ENCODE data around the gene ZBTB32. TPM values are rescaled to one million over a fixed set of nuclear protein-coding genes. Genes with fewer than 3 reads are reported as not detected.

Gene ZBTB32
- total and polyA plus RNA-seq, 8 donors, result 0.15 to 0.94 (median 0.39) TPM

GRCh38 chr19:35720163-35720524 lies 15.8 kb downstream of the ZBTB32 start:
- intact Hi-C loops (cut with DNase I), result no loop called here
- Histone ChIP-seq H3K36me3 (peaks cover 0 to 56% of the 10 kb centered on the region in 2 donors), H3K4me1 (peaks cover 12 to 37% of the 10 kb centered on the region in 2 donors), H3K27ac (no peak overlapping the region), H3K9me3 (no peaks in the 10 kb centered on the region), H3K27me3 (no peaks in the 10 kb centered on the region), H3K4me3 (no peak overlapping the region)
- no peak for TF ChIP-seq CTCF (IDR thresholded peaks at IDR 0.05)
- ATAC-seq, result no peak
- no peak for DNase-seq

- peaks cover 10 to 33% of the 10 kb centered on the region in 2 donors for H3K4me1 ChIP-seq
- H3K36me3 ChIP-seq, result peaks cover 0 to 61% of the 10 kb centered on the region in 2 donors
- no peaks in the 10 kb centered on the region for H3K9me3 ChIP-seq
- no peak for ATAC-seq
- H3K4me3 ChIP-seq, result no peak overlapping the region
- no peak for TF ChIP-seq CTCF (IDR thresholded peaks at IDR 0.05)
- intact Hi-C loops (cut with DNase I), result no loop called here
- DNase-seq, result no peak
- H3K27me3 ChIP-seq, result no peaks in the 10 kb centered on the region
- no peak overlapping the region for H3K27ac ChIP-seq
Measured at GRCh38 chr19:35720648-35721047, 16.3 kb downstream of the ZBTB32 start.

GRCh38 chr19:35721374-35721773 lies 17.0 kb downstream of the ZBTB32 start:
- Histone ChIP-seq H3K27ac (no peak overlapping the region), H3K36me3 (peaks cover 0 to 68% of the 10 kb centered on the region in 2 donors), H3K4me3 (no peak overlapping the region), H3K9me3 (no peaks in the 10 kb centered on the region), H3K27me3 (no peaks in the 10 kb centered on the region), H3K4me1 (peaks cover 5 to 26% of the 10 kb centered on the region in 2 donors)
- intact Hi-C loops (cut with DNase I), result no loop called here
- no peak for ATAC-seq
- no peak for DNase-seq
- no peak for TF ChIP-seq CTCF (IDR thresholded peaks at IDR 0.05)

GRCh38 chr19:35722461-35722860 lies 18.1 kb downstream of the ZBTB32 start:
- Histone ChIP-seq H3K27ac (no peak overlapping the region), H3K4me3 (no peak overlapping the region), H3K9me3 (no peaks in the 10 kb centered on the region), H3K36me3 (peaks cover 0 to 79% of the 10 kb centered on the region in 2 donors), H3K4me1 (peaks cover 5 to 21% of the 10 kb centered on the region in 2 donors), H3K27me3 (no peaks in the 10 kb centered on the region)
- intact Hi-C loops (cut with DNase I), result no loop called here
- ATAC-seq (no peak), DNase-seq (no peak)
- TF ChIP-seq CTCF (IDR thresholded peaks at IDR 0.05), result no peak

- H3K36me3 ChIP-seq, result peaks cover 0 to 84% of the 10 kb centered on the region in 2 donors
- no peak overlapping the region for H3K27ac ChIP-seq
- DNase-seq (no peak), ATAC-seq (no peak)
- intact Hi-C loops (cut with DNase I), result no loop called here
- no peak for TF ChIP-seq CTCF (IDR thresholded peaks at IDR 0.05)
- peaks cover 5 to 21% of the 10 kb centered on the region in 2 donors for H3K4me1 ChIP-seq
- no peak overlapping the region for H3K4me3 ChIP-seq
- no peaks in the 10 kb centered on the region for H3K27me3 ChIP-seq
- H3K9me3 ChIP-seq, result no peaks in the 10 kb centered on the region
Measured at GRCh38 chr19:35722897-35723296, 18.5 kb downstream of the ZBTB32 start.
